Prostate gland (tissue), 2 donors: Measurements from ENCODE around the gene CSDE1. TPM values are rescaled to one million over a fixed set of nuclear protein-coding genes. Genes with fewer than 3 reads are reported as not detected.
"Not testable (repeated sequence)": the region's sequence is repeated elsewhere in the genome, so short reads cannot be mapped to it uniquely, and the experiment has no call there.

Source experiments
- DNase-seq: peaks from one replicate; pipeline ENCODE4 v3.0.0-alpha.2; 2019; ENCODE audit warnings: low spot score
- H3K27ac ChIP-seq, 2 donors: fragments of 200-600 bp; sonication (generic); 2 replicates each; pipeline ENCODE4 v1.5.1; 2017 to 2019
- H3K27me3 ChIP-seq: fragments of 200-600 bp; sonication (generic); replicated peaks from 2 replicates; pipeline ENCODE4 v1.5.1; 2019; ENCODE audit not compliant: insufficient read depth
- H3K36me3 ChIP-seq, 2 donors: fragments of 200-600 bp; sonication (generic); 1 replicate in 1 of 2; 2 replicates in 1 of 2; pipeline versions ENCODE4 v1.5.1 to v1.8.1; 2017 to 2019
- H3K4me1 ChIP-seq: fragments of 200-600 bp; sonication (generic); replicated peaks from 2 replicates; pipeline ENCODE4 v1.5.1; 2019
- H3K4me3 ChIP-seq, 2 donors: fragments of 200-600 bp; sonication (generic); 2 replicates each; pipeline ENCODE4 v1.5.1; 2017 to 2019
- H3K9me3 ChIP-seq: fragments of 200-600 bp; sonication (generic); 2 replicates; pipeline ENCODE4 v1.5.1; 2017
- CTCF ChIP-seq, 4 experiments: fragments of 200-600 bp in 2 of 4; fragments of 450-650 bp in 2 of 4; sonication (generic) in 2 of 4; IDR thresholded peaks; 1 replicate in 3 of 4; 2 replicates in 1 of 4; pipeline ENCODE4 v1.5.1; 2016 to 2019; ENCODE audit warnings: antibody characterized with exemption in 4 of 4, mild to moderate bottlenecking in 2 of 4, moderate library complexity in 2 of 4
- POLR2A ChIP-seq: fragments of 450-650 bp; IDR thresholded peaks from one replicate; pipeline ENCODE4 v1.6.1; 2016; ENCODE audit warnings: antibody characterized with exemption, mild to moderate bottlenecking
- POLR2AphosphoS5 ChIP-seq: sonication (generic); formaldehyde crosslinking; IDR thresholded peaks from one replicate; pipeline ENCODE4 v1.6.1; 2017; ENCODE audit warnings: antibody characterized with exemption
- WGBS: methylation state at CpG from one replicate; pipeline ENCODE4 v1.1.5; 2018; 5-methylcytosine and 5-hydroxymethylcytosine counted together
- intact Hi-C: fragments of 100-400 bp; cut with DNase I; formaldehyde crosslinking; loops from one replicate; pipeline ENCODE4 v1.14.2; 2022
- total RNA-seq, 2 donors: library from RNA; depleted of rRNA; stranded (reverse); fragments of >200 nt; gene quantifications; one replicate each; pipeline ENCODE4 v1.1.0, GENCODE V29; 2016

CSDE1 gene
- 100 to 1,000 TPM; 458 to 889 TPM for total RNA-seq

GRCh38 chr1:114757455-114758255, at the start of gene CSDE1:
CSDE1 (minus strand) TSS chr1:114757984; CDS start chr1:114739890, 18,094 bp downstream.
- H3K36me3 ChIP-seq = no peaks in the 10 kb centered on the region
- peak within 1 kb of the TSS; percentile 98 to 100 for H3K27ac ChIP-seq
- peak within 1 kb of the TSS; percentile 85 to 98 for H3K4me3 ChIP-seq
- DNase-seq = peak; percentile 97
- peaks cover 6% of the 10 kb centered on the region for H3K4me1 ChIP-seq
- H3K27me3 ChIP-seq = no peaks in the 10 kb centered on the region
- intact Hi-C loops = loop anchor here (5.0 to 10.0 kb wide), 3 partner anchors 40 to 337 kb away; partner anchors contain the start of genes NRAS and TRIM33
- TF ChIP-seq POLR2A (peak; percentile 91), POLR2AphosphoS5 (peak; percentile 96), CTCF (IDR thresholded peaks at IDR 0.05) (peak in 2 of 4 experiments; percentile 44 to 46)
- under 1% methylated on average over 50 of the region's 50 CpGs for WGBS
- H3K9me3 ChIP-seq = no peaks in the 10 kb centered on the region

GRCh38 chr1:114804449-114804848, 46.7 kb upstream of the CSDE1 start:
- DNase-seq, H3K27ac ChIP-seq, H3K36me3 ChIP-seq, H3K4me1 ChIP-seq, H3K9me3 ChIP-seq, intact Hi-C loops, H3K27me3 ChIP-seq, H3K4me3 ChIP-seq: not testable (repeated sequence)
- 95% methylated on average over 21 of the region's 33 CpGs for WGBS

- Histone ChIP-seq H3K9me3 (no peaks in the 10 kb centered on the region), H3K27ac (no peak overlapping the region), H3K4me3 (no peak overlapping the region), H3K36me3 (no peaks in the 10 kb centered on the region), H3K4me1 (no peaks in the 10 kb centered on the region), H3K27me3 (peaks cover 2% of the 10 kb centered on the region)
- no peak for DNase-seq
- intact Hi-C loops = no loop called here
- WGBS = 45% methylated on average over 3 of the region's 3 CpGs
- TF ChIP-seq POLR2A = no peak
- TF ChIP-seq POLR2AphosphoS5 = no peak
- TF ChIP-seq CTCF (IDR thresholded peaks at IDR 0.05) = no peak
Observed at GRCh38 chr1:114803001-114803400, 45.2 kb upstream of the CSDE1 start.

- 87% methylated on average over 2 of the region's 2 CpGs for WGBS
- no peak overlapping the region for H3K4me3 ChIP-seq
- H3K9me3 ChIP-seq = no peaks in the 10 kb centered on the region
- TF ChIP-seq POLR2AphosphoS5 = no peak
- no peak for TF ChIP-seq CTCF (IDR thresholded peaks at IDR 0.05)
- TF ChIP-seq POLR2A = no peak
- H3K27me3 ChIP-seq = no peaks in the 10 kb centered on the region
- DNase-seq = no peak
- no peaks in the 10 kb centered on the region for H3K36me3 ChIP-seq
- H3K27ac ChIP-seq = no peak overlapping the region
- intact Hi-C loops = no loop called here
- H3K4me1 ChIP-seq = no peaks in the 10 kb centered on the region
Observed at GRCh38 chr1:114794038-114794437, 36.3 kb upstream of the CSDE1 start.

GRCh38 chr1:114790581-114790980, 32.8 kb upstream of the CSDE1 start:
- H3K27me3 ChIP-seq, intact Hi-C loops, H3K27ac ChIP-seq, H3K4me3 ChIP-seq, DNase-seq, H3K9me3 ChIP-seq, H3K36me3 ChIP-seq, H3K4me1 ChIP-seq: not testable (repeated sequence)
- WGBS = 94% methylated on average over 18 of the region's 25 CpGs

- H3K4me1 ChIP-seq, H3K27ac ChIP-seq, H3K4me3 ChIP-seq, H3K27me3 ChIP-seq, H3K36me3 ChIP-seq, H3K9me3 ChIP-seq, DNase-seq, intact Hi-C loops: not testable (repeated sequence)
- WGBS = 92% methylated on average over 1 of the region's 1 CpG
Observed at GRCh38 chr1:114786440-114786839, 28.7 kb upstream of the CSDE1 start.
